Measurements from ENCODE around the gene SUDS3. TPM values are rescaled to one million over a fixed set of nuclear protein-coding genes. Genes with fewer than 3 reads are reported as not detected.
A peak's percentile ranks its signal among the peaks of the same experiment; 100 is the strongest.
"Not testable (repeated sequence)": the region's sequence is repeated elsewhere in the genome, so short reads cannot be mapped to it uniquely, and the experiment has no call there.

Gene SUDS3
- total RNA-seq, 1 experiment from 2014 or later: 39.4 TPM

- in situ Hi-C loops (cut with HindIII; ENCODE audit: low pct_unique_long_range_greater_than_20kb, low sequenced_read_pairs): loop anchor here (5.0 kb wide), 1 partner anchor 193 kb away; no protein-coding TSS in a partner anchor
- no peak for DNase-seq (ENCODE audit: low read depth)
Observed at GRCh38 chr12:118375348-118375747, 1.0 kb upstream of the SUDS3 start.

DNA sequence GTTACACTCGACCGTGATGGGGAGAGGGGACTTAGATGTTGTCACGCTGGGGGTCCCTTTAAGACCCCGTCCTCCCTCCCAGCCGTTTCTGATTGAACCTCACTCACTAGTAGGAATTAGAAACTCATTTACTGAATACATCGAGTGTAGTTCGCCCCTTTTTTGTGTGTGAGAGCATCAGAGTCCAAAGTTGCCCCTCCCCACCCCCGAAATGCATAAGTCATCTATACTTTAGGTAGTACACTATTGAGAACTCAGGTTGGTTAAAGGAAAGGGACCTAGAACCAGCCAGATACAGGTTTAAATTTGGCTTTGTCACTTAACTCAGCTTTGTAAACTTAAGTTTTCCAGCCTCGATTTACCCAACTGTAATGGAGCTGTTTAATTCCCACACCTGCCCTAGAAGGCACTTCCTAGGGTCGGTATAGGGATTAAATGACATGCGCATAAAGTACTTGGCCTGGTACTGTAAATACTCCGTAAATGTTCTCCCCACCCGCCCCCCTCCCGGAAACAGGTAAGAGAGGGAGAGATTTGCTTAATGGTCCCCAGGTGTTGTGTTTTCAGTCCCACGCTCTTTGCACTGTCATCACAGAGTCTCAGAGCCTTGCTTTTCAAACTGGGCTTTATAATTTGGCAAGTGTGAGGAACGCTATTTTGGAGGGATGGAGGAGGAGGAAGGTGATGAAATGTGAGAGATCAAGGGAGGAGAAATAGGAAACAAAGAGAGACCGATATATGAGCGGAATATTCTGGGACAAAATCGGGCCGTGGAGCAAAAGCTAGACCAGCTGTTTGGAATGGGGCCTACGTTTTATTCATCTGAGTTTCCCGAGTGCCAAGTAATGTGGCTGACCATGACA is 897 bp downstream of the SUDS3 start:
- in situ Hi-C loops (cut with HindIII; ENCODE audit: low pct_unique_long_range_greater_than_20kb, low sequenced_read_pairs): loop anchor here (5.0 kb wide), 1 partner anchor 195 kb away; no protein-coding TSS in a partner anchor
- no peak for DNase-seq (ENCODE audit: low read depth)

- DNase-seq (ENCODE audit: low read depth): peak; percentile 62
- in situ Hi-C loops (cut with HindIII; ENCODE audit: low pct_unique_long_range_greater_than_20kb, low sequenced_read_pairs): loop anchor here (5.0 kb wide), 1 partner anchor 196 kb away; no protein-coding TSS in a partner anchor
Observed at GRCh38 chr12:118377884-118378470, 1.6 kb downstream of the SUDS3 start.

GRCh38 chr12:118391424-118391823 is 15.1 kb downstream of the SUDS3 start:
- in situ Hi-C loops (cut with HindIII; ENCODE audit: low pct_unique_long_range_greater_than_20kb, low sequenced_read_pairs): no loop called here
- no peak for DNase-seq (ENCODE audit: low read depth)

DNA sequence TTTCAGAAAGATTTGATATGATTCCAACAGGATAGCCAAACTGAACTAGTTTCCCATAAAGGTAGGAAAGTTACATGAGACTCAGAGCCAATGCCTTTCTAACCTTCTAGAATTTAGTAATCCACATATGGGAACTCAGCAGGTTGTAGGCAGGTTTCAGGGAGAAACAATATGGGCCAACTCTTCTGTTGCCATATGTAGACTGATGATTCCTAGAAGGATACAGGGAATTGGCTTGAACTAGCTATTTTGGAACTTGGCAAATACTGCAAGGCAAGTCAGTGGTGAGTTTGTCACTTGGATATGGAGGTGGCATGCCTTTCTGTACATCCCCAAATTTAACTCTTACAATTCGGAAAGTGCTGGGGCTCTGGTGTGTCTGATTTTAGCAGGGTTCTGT is 15.5 kb downstream of the SUDS3 start:
- in situ Hi-C loops (cut with HindIII; ENCODE audit: low pct_unique_long_range_greater_than_20kb, low sequenced_read_pairs): no loop called here
- DNase-seq (ENCODE audit: low read depth): no peak

GRCh38 chr12:118397708-118398440 is 21.5 kb downstream of the SUDS3 start:
- no peak for DNase-seq (ENCODE audit: low read depth)

GRCh38 chr12:118398524-118398923 is 22.2 kb downstream of the SUDS3 start:
- in situ Hi-C loops (cut with HindIII; ENCODE audit: low pct_unique_long_range_greater_than_20kb, low sequenced_read_pairs): no loop called here
- DNase-seq (ENCODE audit: low read depth): no peak

More at GRCh38 chr12:118397708-118398440, 21.5 kb downstream of the SUDS3 start:
- in situ Hi-C loops (cut with HindIII; ENCODE audit: low pct_unique_long_range_greater_than_20kb, low sequenced_read_pairs): no loop called here

- DNase-seq (ENCODE audit: low read depth): no peak
- in situ Hi-C loops (cut with HindIII; ENCODE audit: low pct_unique_long_range_greater_than_20kb, low sequenced_read_pairs): no loop called here
Observed at GRCh38 chr12:118398940-118399339, 22.6 kb downstream of the SUDS3 start.

- in situ Hi-C loops (cut with HindIII; ENCODE audit: low pct_unique_long_range_greater_than_20kb, low sequenced_read_pairs): no loop called here
- no peak for DNase-seq (ENCODE audit: low read depth)
Observed at GRCh38 chr12:118402251-118402650, 25.9 kb downstream of the SUDS3 start.

DNA sequence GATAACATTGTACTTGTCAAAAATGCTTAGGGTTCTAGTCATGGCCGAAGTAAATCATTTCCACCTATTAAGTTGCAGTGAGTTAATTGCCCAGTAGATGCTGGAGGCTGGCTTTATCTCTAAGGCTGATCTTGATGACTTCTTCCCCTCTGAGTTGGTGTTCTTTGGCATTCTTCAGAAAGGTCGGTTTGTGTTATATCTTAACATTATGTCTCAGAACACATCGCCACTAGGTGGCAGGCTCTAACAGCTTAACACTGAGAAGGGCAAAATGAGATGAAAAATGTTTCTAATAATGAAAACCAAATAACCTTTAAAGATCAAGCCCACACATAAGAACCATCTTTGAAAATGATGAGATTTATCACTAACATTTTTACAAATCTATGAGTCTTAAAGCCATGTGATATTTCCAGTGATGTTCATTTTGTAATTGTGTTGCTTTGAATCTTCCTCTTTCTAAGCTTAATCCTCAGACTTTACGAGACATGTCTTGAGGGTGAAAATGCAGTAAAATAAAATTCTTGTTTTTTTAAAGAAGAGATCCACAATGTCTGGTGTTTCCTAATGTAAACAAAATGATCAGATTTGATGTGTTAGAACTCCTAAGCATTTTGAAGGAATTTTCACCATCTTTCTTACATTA is 28.6 kb downstream of the SUDS3 start:
- peak; percentile 53 for DNase-seq (ENCODE audit: low read depth)
- in situ Hi-C loops (cut with HindIII; ENCODE audit: low pct_unique_long_range_greater_than_20kb, low sequenced_read_pairs): no loop called here

- in situ Hi-C loops (cut with HindIII; ENCODE audit: low pct_unique_long_range_greater_than_20kb, low sequenced_read_pairs); DNase-seq (ENCODE audit: low read depth): not testable (repeated sequence)
Observed at GRCh38 chr12:118408241-118408640, 31.9 kb downstream of the SUDS3 start.

- in situ Hi-C loops (cut with HindIII; ENCODE audit: low pct_unique_long_range_greater_than_20kb, low sequenced_read_pairs): no loop called here
- no peak for DNase-seq (ENCODE audit: low read depth)
Observed at GRCh38 chr12:118409834-118410233, 33.5 kb downstream of the SUDS3 start.

DNA sequence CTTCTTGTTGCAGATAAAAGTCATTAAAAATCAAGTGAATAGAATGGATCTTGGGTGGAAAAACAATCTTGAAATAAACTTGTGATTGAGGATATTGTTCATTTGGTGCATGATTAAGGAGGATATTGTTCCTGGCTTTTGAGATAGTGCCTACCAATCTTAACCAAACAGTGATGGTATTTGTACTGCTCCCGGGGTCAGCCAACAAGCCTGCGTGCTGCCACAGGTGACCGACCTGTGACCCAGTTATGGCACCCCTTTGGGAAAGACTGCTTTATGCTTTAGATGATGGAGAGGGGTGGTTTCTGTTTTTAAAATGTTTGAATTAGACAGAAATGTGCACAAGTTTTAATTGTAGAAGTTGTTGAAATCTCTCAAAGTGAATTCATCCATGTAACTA is 41.6 kb downstream of the SUDS3 start:
- in situ Hi-C loops (cut with HindIII; ENCODE audit: low pct_unique_long_range_greater_than_20kb, low sequenced_read_pairs): no loop called here
- no peak for DNase-seq (ENCODE audit: low read depth)

DNA sequence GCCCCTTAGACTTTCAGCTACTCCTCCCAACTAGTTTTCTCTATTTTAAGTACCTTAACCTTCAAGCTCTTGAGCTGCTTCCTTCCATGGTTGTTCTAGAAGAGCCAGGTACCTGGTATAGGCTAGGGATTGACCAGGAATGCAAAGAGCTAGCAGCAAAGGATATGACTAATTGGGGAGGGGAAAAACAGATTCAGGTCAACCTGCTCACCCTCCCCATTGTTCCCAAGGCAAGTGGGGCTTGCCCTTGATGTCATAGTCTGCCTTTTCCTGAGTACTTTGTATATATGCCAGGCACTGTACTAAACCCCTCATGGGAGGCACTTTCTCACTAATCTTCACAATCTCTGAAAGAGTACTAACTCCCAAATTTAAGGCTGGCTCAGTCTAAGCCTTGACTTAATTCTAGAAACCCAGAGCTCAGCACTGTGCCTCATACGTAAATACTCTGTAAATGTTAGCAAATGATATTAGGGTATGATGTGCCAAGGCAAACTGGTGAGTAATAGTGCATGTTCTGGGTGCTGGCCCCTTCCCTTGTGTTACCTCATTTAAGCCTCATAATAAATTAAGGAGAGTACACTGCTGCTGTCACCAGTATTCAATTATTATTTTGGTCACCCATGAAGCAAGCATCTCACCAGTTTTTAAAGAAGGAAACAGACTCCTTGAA is 42.2 kb downstream of the SUDS3 start:
- in situ Hi-C loops (cut with HindIII; ENCODE audit: low pct_unique_long_range_greater_than_20kb, low sequenced_read_pairs): no loop called here
- no peak for DNase-seq (ENCODE audit: low read depth)

DNA sequence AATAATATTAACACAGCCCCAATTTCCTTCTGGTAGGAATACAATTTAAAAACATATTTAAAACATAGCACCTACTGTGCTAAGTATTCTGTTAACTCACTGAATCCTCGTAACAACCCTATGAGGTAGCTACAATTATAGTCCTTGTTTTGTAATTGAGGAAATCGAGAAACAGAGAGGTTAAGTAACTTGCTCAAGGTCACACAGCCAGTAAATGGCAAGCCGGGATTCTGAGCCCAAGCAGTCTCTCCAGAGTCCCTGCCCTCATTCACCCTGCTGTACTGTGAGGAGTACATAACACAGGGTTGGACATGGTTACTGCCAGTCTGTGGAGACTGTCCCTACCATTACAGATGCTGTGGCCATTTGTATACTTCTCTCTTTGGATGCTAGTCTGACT is 44.3 kb downstream of the SUDS3 start:
- no peak for DNase-seq (ENCODE audit: low read depth)
- in situ Hi-C loops (cut with HindIII; ENCODE audit: low pct_unique_long_range_greater_than_20kb, low sequenced_read_pairs): no loop called here

GRCh38 chr12:118424884-118425283 is 48.5 kb downstream of the SUDS3 start:
- in situ Hi-C loops (cut with HindIII; ENCODE audit: low pct_unique_long_range_greater_than_20kb, low sequenced_read_pairs): no loop called here
- no peak for DNase-seq (ENCODE audit: low read depth)

DNA sequence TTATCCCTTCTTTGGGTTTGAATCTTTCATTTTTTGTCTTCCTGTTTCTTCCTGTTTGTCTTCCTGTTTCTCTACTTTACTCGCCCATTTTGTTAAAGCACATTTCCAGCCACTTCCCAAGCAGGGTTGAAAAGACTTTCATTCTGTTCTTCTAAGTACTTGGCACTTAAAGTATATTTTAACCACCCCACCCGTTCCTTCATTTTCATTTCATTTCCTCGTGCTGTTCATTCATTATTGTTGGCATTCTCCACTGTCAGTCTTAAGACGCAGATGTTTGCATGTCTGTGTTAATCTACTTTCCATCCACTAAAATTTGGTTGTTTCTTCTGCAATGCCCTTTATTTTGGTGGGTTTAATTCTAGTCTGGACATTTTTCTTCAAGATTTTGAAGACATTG is 49.0 kb downstream of the SUDS3 start:
- in situ Hi-C loops (cut with HindIII; ENCODE audit: low pct_unique_long_range_greater_than_20kb, low sequenced_read_pairs): no loop called here

DNA sequence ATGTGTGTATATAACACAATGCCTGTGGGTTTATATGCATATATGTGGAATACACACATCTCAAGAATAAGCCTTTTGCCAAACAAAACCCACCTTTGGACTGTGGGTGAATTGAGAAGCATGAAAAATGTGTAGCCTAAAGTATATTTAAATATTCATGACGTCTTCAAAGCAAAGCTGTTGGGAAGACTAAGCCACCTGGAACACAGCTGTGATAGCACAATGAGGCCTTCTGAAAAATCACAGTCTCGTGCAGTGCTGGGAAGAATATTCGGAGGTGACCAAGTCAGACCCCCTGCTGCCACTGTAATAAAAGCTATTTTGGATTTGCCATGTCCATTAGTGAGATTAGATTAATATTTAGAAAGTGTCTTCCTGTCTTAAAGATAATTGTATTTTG is 51.5 kb downstream of the SUDS3 start:
- in situ Hi-C loops (cut with HindIII; ENCODE audit: low pct_unique_long_range_greater_than_20kb, low sequenced_read_pairs): no loop called here
- no peak for DNase-seq (ENCODE audit: low read depth)

More for the DNA sequence above, 49.0 kb downstream of the SUDS3 start:
- DNase-seq (ENCODE audit: low read depth): no peak
